Liver (tissue), 9 donors: ENCODE results near the gene SAMD7. TPM values are rescaled to one million over a fixed set of nuclear protein-coding genes. Genes with fewer than 3 reads are reported as not detected.

Experiments
- DNase-seq: peaks from one replicate; pipeline ENCODE4 v3.0.0-alpha.2; 2017; ENCODE audit warnings: low spot score
- H3K27ac ChIP-seq, 2 donors: one replicate each; pipeline ENCODE4 v1.7.0; 2013; ENCODE audit warnings: inconsistent platforms in 2 of 2, low read length in 2 of 2, control low read depth in 1 of 2, low read depth in 1 of 2, mild to moderate bottlenecking in 1 of 2
- H3K27me3 ChIP-seq, 4 donors: one replicate each; pipeline versions ENCODE4 v1.6.1 to v1.7.0; 2013; ENCODE audit warnings: low read length in 3 of 4, inconsistent platforms in 1 of 4, mild to moderate bottlenecking in 1 of 4, moderate library complexity in 1 of 4; ENCODE audit not compliant: control insufficient read depth in 4 of 4, insufficient read depth in 4 of 4
- H3K36me3 ChIP-seq, 4 donors: one replicate each; pipeline versions ENCODE4 v1.6.1 to v1.7.0; 2013; ENCODE audit warnings: low read length in 3 of 4, mild to moderate bottlenecking in 3 of 4, low read depth in 1 of 4, moderate library complexity in 1 of 4; ENCODE audit not compliant: control insufficient read depth in 4 of 4, insufficient read depth in 3 of 4
- H3K4me1 ChIP-seq, 4 donors: one replicate each; pipeline versions ENCODE4 v1.6.1 to v1.7.0; 2013; ENCODE audit warnings: low read length in 3 of 4, mild to moderate bottlenecking in 3 of 4, moderate library complexity in 1 of 4; ENCODE audit not compliant: control insufficient read depth in 4 of 4, insufficient read depth in 4 of 4
- H3K4me3 ChIP-seq, 3 donors: one replicate each; pipeline versions ENCODE4 v1.6.1 to v1.7.0; 2013; ENCODE audit warnings: low read length in 3 of 3, control low read depth in 1 of 3, low read depth in 1 of 3, mild to moderate bottlenecking in 1 of 3
- H3K9ac ChIP-seq, 2 donors: one replicate each; pipeline ENCODE4 v1.7.0; 2013; ENCODE audit warnings: low read length in 2 of 2, mild to moderate bottlenecking in 2 of 2, moderate library complexity in 2 of 2, control low read depth in 1 of 2, low read depth in 1 of 2
- H3K9me3 ChIP-seq, 4 donors: one replicate each; pipeline versions ENCODE4 v1.6.1 to v1.7.0; 2013; ENCODE audit warnings: low read length in 3 of 4; ENCODE audit not compliant: control insufficient read depth in 4 of 4
- FOXA1 ChIP-seq: IDR thresholded peaks from 2 replicates; pipeline ENCODE4 v1.6.1; 2016; ENCODE audit warnings: antibody characterized with exemption
- FOXA2 ChIP-seq: IDR thresholded peaks from 2 replicates; pipeline ENCODE4 v1.6.1; 2016; ENCODE audit warnings: antibody characterized with exemption
- GABPA ChIP-seq, 2 donors: IDR thresholded peaks in 1 of 2; conservative IDR thresholded peaks in 1 of 2; 2 replicates each; pipeline ENCODE4 v1.6.1; 2016; ENCODE audit warnings: antibody characterized with exemption in 2 of 2, mild to moderate bottlenecking in 1 of 2, moderate library complexity in 1 of 2
- HNF4A ChIP-seq, 2 donors: conservative IDR thresholded peaks; 2 replicates each; pipeline ENCODE4 v1.6.1; 2016; ENCODE audit warnings: antibody characterized with exemption in 2 of 2, mild to moderate bottlenecking in 2 of 2
- HNF4G ChIP-seq: IDR thresholded peaks from 2 replicates; pipeline ENCODE4 v1.6.1; 2016; ENCODE audit warnings: antibody characterized with exemption
- JUND ChIP-seq, 2 donors: IDR thresholded peaks; 2 replicates each; pipeline ENCODE4 v1.6.1; 2016; ENCODE audit warnings: antibody characterized with exemption in 2 of 2
- NR2F2 ChIP-seq: IDR thresholded peaks from 2 replicates; pipeline ENCODE4 v1.6.1; 2016; ENCODE audit warnings: antibody characterized with exemption
- RXRA ChIP-seq, 2 donors: IDR thresholded peaks; 2 replicates each; pipeline ENCODE4 v1.6.1; 2017 to 2018; ENCODE audit warnings: antibody characterized with exemption in 2 of 2, mild to moderate bottlenecking in 1 of 2
- TAF1 ChIP-seq: conservative IDR thresholded peaks from 2 replicates; pipeline ENCODE4 v1.6.1; 2016; ENCODE audit warnings: antibody characterized with exemption, mild to moderate bottlenecking
- YY1 ChIP-seq: IDR thresholded peaks from 2 replicates; pipeline ENCODE4 v1.6.1; 2016; ENCODE audit warnings: antibody characterized with exemption, mild to moderate bottlenecking
- WGBS: extraction: QIAGEN DNeasy Blood & Tissue Kit; methylation state at CpG from one replicate; pipeline ENCODE4 v1.1.7; 2013; 5-methylcytosine and 5-hydroxymethylcytosine counted together
- polyA plus RNA-seq, 2 donors: library from polyadenylated mRNA; stranded (reverse) in 1 of 2; unstranded in 1 of 2; fragments of 200-250 nt in 1 of 2; fragments of >200 nt in 1 of 2; fragmentation: Nextera tagmentation in 1 of 2; extraction: Ambion mirVana in 1 of 2; gene quantifications; one replicate each; pipeline versions ENCODE4 v1.2.1 to v1.2.3, GENCODE V29; 2013 to 2015
- total RNA-seq, 2 donors: library from RNA; depleted of rRNA; stranded (reverse); fragments of >200 nt; gene quantifications; one replicate each; pipeline ENCODE4 v1.2.3, GENCODE V29; 2014
- TF ChIP-seq, protein P1 (sequence below): fragments of 150-350 bp; IDR thresholded peaks from 2 replicates; pipeline ENCODE4 v1.5.1; 2017; ENCODE audit warnings: improper control_type of control experiment, low read depth, low read length; ENCODE audit not compliant: missing input control
- TF ChIP-seq, protein P2 (sequence below): IDR thresholded peaks from 2 replicates; pipeline ENCODE4 v1.6.1; 2016; ENCODE audit warnings: antibody characterized with exemption
- TF ChIP-seq, protein P3 (sequence below): IDR thresholded peaks from 2 replicates; pipeline ENCODE4 v1.6.1; 2016; ENCODE audit warnings: antibody characterized with exemption
- TF ChIP-seq, protein P4 (sequence below): IDR thresholded peaks from 2 replicates; pipeline ENCODE4 v1.6.1; 2016; ENCODE audit warnings: antibody characterized with exemption, mild to moderate bottlenecking
- donor health status: healthy.
- donor health status: healthy.
- donor health status: healthy.
- donor health status: healthy.
- donor health status: healthy.

SAMD7 gene
- total and polyA plus RNA-seq, 4 donors, result not detected

DNA sequence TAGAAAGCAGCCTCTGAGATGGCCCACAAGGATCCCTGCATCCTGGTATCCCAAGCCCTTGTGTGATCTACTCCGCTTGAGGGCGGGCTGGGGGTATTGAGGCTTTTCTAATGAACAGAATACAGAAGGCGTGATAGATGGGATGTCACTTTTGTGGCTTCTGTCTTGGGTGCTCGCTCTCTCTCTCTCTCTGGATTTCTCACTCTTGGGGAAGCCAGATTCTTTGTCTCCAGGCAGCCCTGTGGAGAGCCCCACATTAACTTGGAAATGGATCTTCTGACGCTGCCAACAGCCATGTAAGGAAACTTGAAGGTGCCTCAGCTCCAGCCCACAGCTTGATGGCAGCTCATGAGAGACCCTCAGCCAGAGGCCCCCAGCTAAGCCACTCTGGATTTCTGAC is 28.4 kb downstream of the SAMD7 start:
- no peaks in the 10 kb centered on the region for H3K36me3 ChIP-seq
- 93% methylated on average over 5 of the region's 5 CpGs for WGBS
- no peak overlapping the region for H3K9ac ChIP-seq
- no peaks in the 10 kb centered on the region for H3K9me3 ChIP-seq
- no peak overlapping the region for H3K4me3 ChIP-seq
- H3K4me1 ChIP-seq, result no peaks in the 10 kb centered on the region
- no peak for TF ChIP-seq GABPA (IDR thresholded peaks at IDR 0.05 in 1 of 2, conservative IDR thresholded peaks at IDR 0.05 in 1 of 2)
- no peak for DNase-seq
- no peak overlapping the region for H3K27ac ChIP-seq
- no peaks in the 10 kb centered on the region for H3K27me3 ChIP-seq

DNA sequence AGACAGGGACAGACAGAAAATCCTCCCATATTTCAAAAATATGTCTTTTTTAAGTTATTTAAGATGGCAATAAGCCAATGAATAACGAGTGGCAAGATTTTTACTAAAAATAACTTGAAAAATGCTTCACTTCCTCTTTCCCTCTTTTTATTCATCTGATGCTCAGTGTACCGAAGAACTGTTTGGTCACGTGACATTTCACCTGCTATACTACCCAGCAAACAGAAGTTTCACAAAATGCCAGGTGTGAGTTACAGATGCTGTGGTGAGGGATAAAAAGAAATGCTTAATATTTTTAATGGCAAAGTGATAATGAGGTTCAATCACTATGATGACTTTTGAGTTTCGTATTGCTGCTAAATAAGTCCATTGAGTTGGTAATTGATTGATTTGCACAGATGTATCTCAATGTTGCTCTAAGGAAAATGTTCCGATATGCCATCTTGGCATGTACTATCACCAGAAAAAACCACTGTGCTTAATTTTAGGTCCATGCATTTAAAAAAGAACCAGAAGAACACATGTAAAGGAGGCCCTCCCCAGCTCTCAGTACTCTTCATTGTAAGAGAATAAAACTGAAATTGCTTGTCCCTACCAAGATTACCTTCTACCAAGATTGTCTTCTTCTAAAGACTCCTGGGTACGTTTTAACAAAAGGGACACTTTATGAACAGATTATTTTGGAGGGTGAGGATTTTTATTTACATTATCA is 29.3 kb downstream of the SAMD7 start:
- DNase-seq, result no peak
- no peak overlapping the region for H3K27ac ChIP-seq
- 68% methylated on average over 6 of the region's 6 CpGs for WGBS

DNA sequence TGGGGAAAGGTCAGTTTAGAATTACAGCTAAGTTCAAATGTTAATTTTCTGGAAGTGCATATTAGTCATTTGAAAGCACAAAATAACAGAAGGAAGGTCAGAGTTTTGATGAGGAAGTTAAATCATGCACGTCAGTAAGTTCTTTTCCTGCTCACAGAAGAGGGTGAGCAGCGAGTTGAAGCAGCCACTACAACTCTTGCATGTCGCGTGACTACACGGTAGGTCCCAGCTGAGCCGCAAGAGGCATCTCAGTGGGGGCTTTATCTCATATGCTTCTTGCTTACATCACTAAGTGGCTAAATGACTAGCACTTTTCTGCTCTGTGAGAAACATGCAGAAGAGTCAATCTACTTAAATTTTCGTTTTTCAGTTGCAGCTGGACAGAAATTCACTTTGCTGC is 33.9 kb downstream of the SAMD7 start:
- Histone ChIP-seq H3K27me3 (no peaks in the 10 kb centered on the region), H3K9me3 (no peaks in the 10 kb centered on the region), H3K4me3 (no peak overlapping the region), H3K9ac (no peak overlapping the region), H3K4me1 (no peaks in the 10 kb centered on the region), H3K36me3 (no peaks in the 10 kb centered on the region), H3K27ac (no peak overlapping the region)
- no peak for TF ChIP-seq HNF4A (conservative IDR thresholded peaks at IDR 0.05)
- no peak for TF ChIP-seq RXRA (IDR thresholded peaks at IDR 0.05)
- TF ChIP-seq YY1, result no peak
- TF ChIP-seq, protein P1, sequence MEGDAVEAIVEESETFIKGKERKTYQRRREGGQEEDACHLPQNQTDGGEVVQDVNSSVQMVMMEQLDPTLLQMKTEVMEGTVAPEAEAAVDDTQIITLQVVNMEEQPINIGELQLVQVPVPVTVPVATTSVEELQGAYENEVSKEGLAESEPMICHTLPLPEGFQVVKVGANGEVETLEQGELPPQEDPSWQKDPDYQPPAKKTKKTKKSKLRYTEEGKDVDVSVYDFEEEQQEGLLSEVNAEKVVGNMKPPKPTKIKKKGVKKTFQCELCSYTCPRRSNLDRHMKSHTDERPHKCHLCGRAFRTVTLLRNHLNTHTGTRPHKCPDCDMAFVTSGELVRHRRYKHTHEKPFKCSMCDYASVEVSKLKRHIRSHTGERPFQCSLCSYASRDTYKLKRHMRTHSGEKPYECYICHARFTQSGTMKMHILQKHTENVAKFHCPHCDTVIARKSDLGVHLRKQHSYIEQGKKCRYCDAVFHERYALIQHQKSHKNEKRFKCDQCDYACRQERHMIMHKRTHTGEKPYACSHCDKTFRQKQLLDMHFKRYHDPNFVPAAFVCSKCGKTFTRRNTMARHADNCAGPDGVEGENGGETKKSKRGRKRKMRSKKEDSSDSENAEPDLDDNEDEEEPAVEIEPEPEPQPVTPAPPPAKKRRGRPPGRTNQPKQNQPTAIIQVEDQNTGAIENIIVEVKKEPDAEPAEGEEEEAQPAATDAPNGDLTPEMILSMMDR, result no peak
- no peak for TF ChIP-seq JUND (IDR thresholded peaks at IDR 0.05)
- no peak for TF ChIP-seq GABPA (IDR thresholded peaks at IDR 0.05 in 1 of 2, conservative IDR thresholded peaks at IDR 0.05 in 1 of 2)
- TF ChIP-seq, protein P2, sequence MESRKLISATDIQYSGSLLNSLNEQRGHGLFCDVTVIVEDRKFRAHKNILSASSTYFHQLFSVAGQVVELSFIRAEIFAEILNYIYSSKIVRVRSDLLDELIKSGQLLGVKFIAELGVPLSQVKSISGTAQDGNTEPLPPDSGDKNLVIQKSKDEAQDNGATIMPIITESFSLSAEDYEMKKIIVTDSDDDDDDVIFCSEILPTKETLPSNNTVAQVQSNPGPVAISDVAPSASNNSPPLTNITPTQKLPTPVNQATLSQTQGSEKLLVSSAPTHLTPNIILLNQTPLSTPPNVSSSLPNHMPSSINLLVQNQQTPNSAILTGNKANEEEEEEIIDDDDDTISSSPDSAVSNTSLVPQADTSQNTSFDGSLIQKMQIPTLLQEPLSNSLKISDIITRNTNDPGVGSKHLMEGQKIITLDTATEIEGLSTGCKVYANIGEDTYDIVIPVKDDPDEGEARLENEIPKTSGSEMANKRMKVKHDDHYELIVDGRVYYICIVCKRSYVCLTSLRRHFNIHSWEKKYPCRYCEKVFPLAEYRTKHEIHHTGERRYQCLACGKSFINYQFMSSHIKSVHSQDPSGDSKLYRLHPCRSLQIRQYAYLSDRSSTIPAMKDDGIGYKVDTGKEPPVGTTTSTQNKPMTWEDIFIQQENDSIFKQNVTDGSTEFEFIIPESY, result no peak
- no peak for TF ChIP-seq TAF1
- TF ChIP-seq, protein P3, sequence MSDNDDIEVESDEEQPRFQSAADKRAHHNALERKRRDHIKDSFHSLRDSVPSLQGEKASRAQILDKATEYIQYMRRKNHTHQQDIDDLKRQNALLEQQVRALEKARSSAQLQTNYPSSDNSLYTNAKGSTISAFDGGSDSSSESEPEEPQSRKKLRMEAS, result no peak
- TF ChIP-seq HNF4G, result no peak
- TF ChIP-seq FOXA2, result no peak
- no peak for TF ChIP-seq FOXA1
- 68% methylated on average over 7 of the region's 7 CpGs for WGBS
- DNase-seq, result no peak

More for the DNA sequence above, 29.3 kb downstream of the SAMD7 start:
- H3K4me1 ChIP-seq, result no peaks in the 10 kb centered on the region
- H3K4me3 ChIP-seq, result no peak overlapping the region
- TF ChIP-seq FOXA1 (no peak), JUND (IDR thresholded peaks at IDR 0.05) (no peak), GABPA (IDR thresholded peaks at IDR 0.05 in 1 of 2, conservative IDR thresholded peaks at IDR 0.05 in 1 of 2) (no peak), RXRA (IDR thresholded peaks at IDR 0.05) (no peak), NR2F2 (no peak), YY1 (no peak)
- TF ChIP-seq, protein P4, sequence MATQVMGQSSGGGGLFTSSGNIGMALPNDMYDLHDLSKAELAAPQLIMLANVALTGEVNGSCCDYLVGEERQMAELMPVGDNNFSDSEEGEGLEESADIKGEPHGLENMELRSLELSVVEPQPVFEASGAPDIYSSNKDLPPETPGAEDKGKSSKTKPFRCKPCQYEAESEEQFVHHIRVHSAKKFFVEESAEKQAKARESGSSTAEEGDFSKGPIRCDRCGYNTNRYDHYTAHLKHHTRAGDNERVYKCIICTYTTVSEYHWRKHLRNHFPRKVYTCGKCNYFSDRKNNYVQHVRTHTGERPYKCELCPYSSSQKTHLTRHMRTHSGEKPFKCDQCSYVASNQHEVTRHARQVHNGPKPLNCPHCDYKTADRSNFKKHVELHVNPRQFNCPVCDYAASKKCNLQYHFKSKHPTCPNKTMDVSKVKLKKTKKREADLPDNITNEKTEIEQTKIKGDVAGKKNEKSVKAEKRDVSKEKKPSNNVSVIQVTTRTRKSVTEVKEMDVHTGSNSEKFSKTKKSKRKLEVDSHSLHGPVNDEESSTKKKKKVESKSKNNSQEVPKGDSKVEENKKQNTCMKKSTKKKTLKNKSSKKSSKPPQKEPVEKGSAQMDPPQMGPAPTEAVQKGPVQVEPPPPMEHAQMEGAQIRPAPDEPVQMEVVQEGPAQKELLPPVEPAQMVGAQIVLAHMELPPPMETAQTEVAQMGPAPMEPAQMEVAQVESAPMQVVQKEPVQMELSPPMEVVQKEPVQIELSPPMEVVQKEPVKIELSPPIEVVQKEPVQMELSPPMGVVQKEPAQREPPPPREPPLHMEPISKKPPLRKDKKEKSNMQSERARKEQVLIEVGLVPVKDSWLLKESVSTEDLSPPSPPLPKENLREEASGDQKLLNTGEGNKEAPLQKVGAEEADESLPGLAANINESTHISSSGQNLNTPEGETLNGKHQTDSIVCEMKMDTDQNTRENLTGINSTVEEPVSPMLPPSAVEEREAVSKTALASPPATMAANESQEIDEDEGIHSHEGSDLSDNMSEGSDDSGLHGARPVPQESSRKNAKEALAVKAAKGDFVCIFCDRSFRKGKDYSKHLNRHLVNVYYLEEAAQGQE, result no peak
- no peaks in the 10 kb centered on the region for H3K36me3 ChIP-seq
- no peak overlapping the region for H3K9ac ChIP-seq
- no peaks in the 10 kb centered on the region for H3K27me3 ChIP-seq
- no peaks in the 10 kb centered on the region for H3K9me3 ChIP-seq
